Transverse colon (tissue), 4 donors: ENCODE results near the gene PLA1A. TPM values are rescaled to one million over a fixed set of nuclear protein-coding genes. Genes with fewer than 3 reads are reported as not detected.

Experiments
- DNase-seq: peaks from one replicate; pipeline ENCODE4 v3.0.0-alpha.2; 2019
- H3K27ac ChIP-seq, 4 donors: fragments of 200-600 bp; sonication (generic); 2 replicates each; pipeline ENCODE4 v1.5.1; 2016 to 2018; ENCODE audit warnings: inconsistent platforms in 4 of 4
- H3K27me3 ChIP-seq: fragments of 200-600 bp; sonication (generic); 2 replicates; pipeline ENCODE4 v1.5.1; 2017; ENCODE audit warnings: inconsistent platforms
- H3K36me3 ChIP-seq, 4 donors: fragments of 200-600 bp; sonication (generic); 2 replicates each; pipeline ENCODE4 v1.5.1; 2017 to 2019; ENCODE audit warnings: inconsistent platforms in 4 of 4
- H3K4me1 ChIP-seq, 4 donors: fragments of 200-600 bp; sonication (generic); 2 replicates each; pipeline ENCODE4 v1.5.1; 2017 to 2020; ENCODE audit warnings: inconsistent platforms in 4 of 4
- H3K4me3 ChIP-seq, 4 donors: fragments of 200-600 bp; sonication (generic); 1 replicate in 1 of 4; 2 replicates in 3 of 4; pipeline versions ENCODE4 v1.5.1 to v1.6.1; 2017 to 2019; ENCODE audit warnings: inconsistent platforms in 4 of 4
- H3K9me3 ChIP-seq, 2 donors: fragments of 200-600 bp; sonication (generic); 2 replicates each; pipeline ENCODE4 v1.5.1; 2017 to 2019; ENCODE audit warnings: inconsistent platforms in 2 of 2
- CTCF ChIP-seq, 5 experiments: fragments of 200-600 bp in 3 of 5; fragments of 450-650 bp in 2 of 5; sonication (generic) in 3 of 5; IDR thresholded peaks; 1 replicate in 2 of 5; 2 replicates in 3 of 5; pipeline ENCODE4 v1.5.1; 2016 to 2017; ENCODE audit warnings: antibody characterized with exemption in 5 of 5, inconsistent platforms in 3 of 5, mild to moderate bottlenecking in 2 of 5, moderate library complexity in 1 of 5
- EP300 ChIP-seq: sonication (generic); formaldehyde crosslinking; IDR thresholded peaks from one replicate; pipeline ENCODE4 v1.6.1; 2017; ENCODE audit warnings: antibody characterized with exemption, low read depth
- POLR2A ChIP-seq: fragments of 450-650 bp; IDR thresholded peaks from one replicate; pipeline ENCODE4 v1.6.1; 2016; ENCODE audit warnings: antibody characterized with exemption, mild to moderate bottlenecking, moderate library complexity
- POLR2AphosphoS5 ChIP-seq, 3 donors: sonication (generic); formaldehyde crosslinking; IDR thresholded peaks; one replicate each; pipeline ENCODE4 v1.6.1; 2016; ENCODE audit warnings: antibody characterized with exemption in 3 of 3
- WGBS, 2 donors: methylation state at CpG; one replicate each; pipeline ENCODE4 v1.1.5; 2018; ENCODE audit warnings: low coverage in 1 of 2; 5-methylcytosine and 5-hydroxymethylcytosine counted together
- in situ Hi-C, 4 donors: fragments of 200-750 bp; cut with MboI; loops; one replicate each; pipeline versions ENCODE4 v1.15.0 to v1.15.1; 2017; ENCODE audit warnings: low sequenced_read_pairs in 3 of 4, low pct_ligation_motif_present in 1 of 4, low pct_unique_long_range_greater_than_20kb in 1 of 4
- intact Hi-C: fragments of 100-400 bp; cut with DNase I; formaldehyde crosslinking; loops from one replicate; pipeline ENCODE4 v1.15.1; 2023; ENCODE audit warnings: low total_unique reads
- total RNA-seq, 4 donors: library from RNA; depleted of rRNA; stranded (reverse); fragments of >200 nt; gene quantifications; one replicate each; pipeline ENCODE4 v1.1.0, GENCODE V29; 2016

Gene PLA1A
- total RNA-seq, 4 donors from 2014 or later = 0.95 to 3.2 (median 2.2) TPM; not detected in 1

DNA sequence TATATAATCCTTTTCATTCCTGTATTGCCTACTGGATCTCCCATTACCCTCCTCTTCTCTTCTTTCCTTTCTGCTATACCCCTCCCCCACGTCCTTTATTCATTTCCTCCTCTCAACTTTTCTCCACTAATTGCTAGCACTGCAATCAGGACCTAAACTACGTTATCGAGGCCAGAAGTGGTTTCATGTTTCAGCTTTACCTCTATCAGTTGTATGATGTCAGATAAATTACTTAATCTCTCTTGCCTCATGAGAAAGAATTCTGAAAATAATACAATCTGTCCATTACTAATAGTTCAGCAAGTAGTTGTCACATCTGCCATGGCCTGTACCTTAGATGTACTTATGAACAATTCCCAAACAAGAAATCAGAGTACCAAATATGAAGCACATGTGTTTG lies 52.1 kb downstream of the PLA1A start:
- no peak for DNase-seq
- Histone ChIP-seq H3K27ac (peak overlapping the region in 1 of 4 donors; percentile 7), H3K4me3 (no peak overlapping the region), H3K4me1 (no peaks in the 10 kb centered on the region), H3K27me3 (no peaks in the 10 kb centered on the region), H3K9me3 (no peaks in the 10 kb centered on the region), H3K36me3 (no peaks in the 10 kb centered on the region)
- 49 to 60% methylated on average over 3 of the region's 3 CpGs for WGBS, 2 donors
- intact Hi-C loops (no loop called here), in situ Hi-C loops (no loop called here)
- TF ChIP-seq POLR2A (no peak), EP300 (no peak), POLR2AphosphoS5 (IDR thresholded peaks at IDR 0.05) (no peak), CTCF (IDR thresholded peaks at IDR 0.05) (no peak)

DNA sequence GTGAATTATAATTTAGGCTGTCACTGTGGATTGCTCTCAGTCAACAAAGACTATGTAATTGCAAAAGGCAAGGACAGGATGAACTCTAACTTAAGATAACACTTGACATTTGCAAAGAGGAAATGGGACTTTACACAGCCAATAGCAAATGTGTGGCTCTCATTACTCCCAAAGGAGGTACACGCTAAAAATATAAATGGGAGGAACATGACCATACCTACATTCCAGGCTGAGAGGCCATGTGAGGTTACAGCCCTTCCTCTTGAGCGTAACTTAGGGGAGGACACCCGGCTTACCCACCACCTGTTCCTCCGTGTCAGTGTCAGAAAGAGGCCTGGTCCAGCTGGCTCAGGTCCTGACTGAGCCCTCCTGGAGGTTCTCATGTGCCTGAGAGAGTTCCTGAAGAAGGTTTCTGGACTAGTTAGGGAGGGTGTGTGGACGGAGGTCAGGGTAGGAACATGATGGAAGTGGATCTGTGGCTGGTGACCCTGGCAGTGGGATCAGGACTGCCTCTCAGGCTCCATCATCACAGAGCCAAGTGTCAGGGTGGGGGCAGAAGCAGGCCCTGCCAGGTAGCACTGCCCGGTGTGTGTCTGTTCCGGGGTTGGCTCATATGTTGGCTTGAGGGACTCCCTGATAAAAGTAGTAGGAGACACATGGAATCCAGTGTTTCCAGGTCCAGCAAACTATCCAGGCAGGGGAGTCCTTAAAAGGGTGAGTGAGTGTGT lies 54.8 kb downstream of the PLA1A start:
- H3K4me3 ChIP-seq = no peak overlapping the region
- intact Hi-C loops = no loop called here
- TF ChIP-seq EP300 = no peak
- TF ChIP-seq POLR2A = no peak
- TF ChIP-seq POLR2AphosphoS5 (IDR thresholded peaks at IDR 0.05) = no peak
- TF ChIP-seq CTCF (IDR thresholded peaks at IDR 0.05) = no peak
- no peaks in the 10 kb centered on the region for H3K9me3 ChIP-seq
- no peaks in the 10 kb centered on the region for H3K36me3 ChIP-seq
- H3K27ac ChIP-seq = no peak overlapping the region
- DNase-seq = no peak
- in situ Hi-C loops = no loop called here
- WGBS, 2 donors = 79 to 89% methylated on average over 2 to 7 of the region's 7 CpGs
- H3K27me3 ChIP-seq = no peaks in the 10 kb centered on the region
- H3K4me1 ChIP-seq = peaks cover 0 to under 1% (median 0%) of the 10 kb centered on the region in 4 donors

DNA sequence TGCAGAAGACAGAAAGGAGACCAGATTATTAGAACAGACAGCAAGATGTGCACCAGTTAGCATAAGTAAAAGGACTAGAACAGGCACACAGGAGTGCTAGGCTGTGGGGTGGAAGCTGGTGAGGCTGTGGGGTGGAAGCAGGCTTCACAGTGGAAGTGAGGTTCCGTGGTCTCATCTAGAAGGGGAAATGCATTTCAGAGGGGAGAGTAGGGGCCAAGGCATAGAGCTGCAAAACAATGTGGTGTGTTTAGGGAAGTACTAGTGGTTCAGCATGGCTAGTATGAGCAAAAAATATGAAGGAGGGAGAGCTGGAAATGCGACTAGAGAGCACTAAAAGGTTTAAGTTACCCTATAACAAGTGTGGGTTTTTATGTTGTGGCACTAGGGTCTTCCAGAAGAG lies 56.2 kb downstream of the PLA1A start:
- in situ Hi-C loops = no loop called here

More for the DNA sequence above, 56.2 kb downstream of the PLA1A start:
- Histone ChIP-seq H3K9me3 (no peaks in the 10 kb centered on the region), H3K36me3 (no peaks in the 10 kb centered on the region), H3K27me3 (no peaks in the 10 kb centered on the region), H3K4me1 (peaks cover 0 to 3% (median 0%) of the 10 kb centered on the region in 4 donors), H3K4me3 (no peak overlapping the region), H3K27ac (no peak overlapping the region)
- intact Hi-C loops = no loop called here
- TF ChIP-seq POLR2A (no peak), EP300 (no peak), POLR2AphosphoS5 (IDR thresholded peaks at IDR 0.05) (no peak), CTCF (IDR thresholded peaks at IDR 0.05) (no peak)
- no peak for DNase-seq
- 34 to 42% methylated on average over 2 of the region's 2 CpGs for WGBS, 2 donors
